Putamen (tissue), 1 donor: ENCODE results near the gene RNF208.
"Not testable (repeated sequence)": the region's sequence is repeated elsewhere in the genome, so short reads cannot be mapped to it uniquely, and the experiment has no call there.

Experiments
- DNase-seq: peaks from one replicate; pipeline ENCODE4 v3.0.0-alpha.2; 2016; ENCODE audit warnings: low spot score

RNF208 gene

DNA sequence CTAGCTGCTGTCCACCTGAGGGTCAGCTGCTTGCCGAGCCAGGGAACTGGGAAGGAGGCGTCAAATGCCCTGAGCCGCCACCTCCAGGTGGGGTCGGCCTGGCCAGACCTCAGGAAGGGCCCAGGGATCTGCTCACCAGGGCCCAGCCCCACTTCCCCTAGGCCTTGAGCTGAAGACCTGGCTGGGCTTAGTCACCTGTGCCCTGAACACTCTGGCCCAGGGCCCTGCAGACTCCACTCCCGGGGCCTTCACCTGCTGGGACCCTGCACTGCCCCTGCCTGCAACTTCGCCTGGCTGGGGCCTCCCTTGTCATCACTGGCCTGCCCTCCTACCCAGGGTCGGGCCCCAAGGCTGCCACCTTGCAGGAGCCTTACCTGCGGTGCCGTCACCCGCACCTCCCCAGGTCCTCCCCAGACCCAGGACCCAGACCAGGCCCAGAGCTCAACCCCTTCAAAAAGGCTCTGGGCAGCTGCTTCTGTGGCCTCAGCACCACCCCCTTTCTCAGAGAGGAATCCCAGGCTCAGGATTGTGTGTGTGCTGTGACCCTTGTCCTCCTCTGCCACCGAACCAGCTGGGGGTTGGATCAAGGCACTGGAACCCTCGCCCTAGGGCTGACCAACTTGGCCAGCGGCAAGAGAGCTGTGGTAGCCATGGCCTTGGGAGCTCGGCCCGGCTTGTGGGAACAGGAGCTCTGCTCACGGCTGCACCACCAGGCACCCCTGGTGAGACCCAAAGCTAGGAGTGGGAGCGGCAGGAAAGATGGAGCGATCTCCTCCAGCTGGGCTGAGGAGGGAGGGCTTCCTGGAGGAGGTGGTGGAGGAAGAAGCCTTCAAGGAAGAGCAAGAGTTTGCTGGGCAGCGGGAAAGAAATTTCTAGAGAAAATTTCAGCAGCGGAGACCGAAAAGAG is 31.9 kb upstream of the RNF208 start:
- DNase-seq = no peak

- no peak for DNase-seq
Observed at GRCh38 chr9:137252555-137253506, 30.8 kb upstream of the RNF208 start.

DNA sequence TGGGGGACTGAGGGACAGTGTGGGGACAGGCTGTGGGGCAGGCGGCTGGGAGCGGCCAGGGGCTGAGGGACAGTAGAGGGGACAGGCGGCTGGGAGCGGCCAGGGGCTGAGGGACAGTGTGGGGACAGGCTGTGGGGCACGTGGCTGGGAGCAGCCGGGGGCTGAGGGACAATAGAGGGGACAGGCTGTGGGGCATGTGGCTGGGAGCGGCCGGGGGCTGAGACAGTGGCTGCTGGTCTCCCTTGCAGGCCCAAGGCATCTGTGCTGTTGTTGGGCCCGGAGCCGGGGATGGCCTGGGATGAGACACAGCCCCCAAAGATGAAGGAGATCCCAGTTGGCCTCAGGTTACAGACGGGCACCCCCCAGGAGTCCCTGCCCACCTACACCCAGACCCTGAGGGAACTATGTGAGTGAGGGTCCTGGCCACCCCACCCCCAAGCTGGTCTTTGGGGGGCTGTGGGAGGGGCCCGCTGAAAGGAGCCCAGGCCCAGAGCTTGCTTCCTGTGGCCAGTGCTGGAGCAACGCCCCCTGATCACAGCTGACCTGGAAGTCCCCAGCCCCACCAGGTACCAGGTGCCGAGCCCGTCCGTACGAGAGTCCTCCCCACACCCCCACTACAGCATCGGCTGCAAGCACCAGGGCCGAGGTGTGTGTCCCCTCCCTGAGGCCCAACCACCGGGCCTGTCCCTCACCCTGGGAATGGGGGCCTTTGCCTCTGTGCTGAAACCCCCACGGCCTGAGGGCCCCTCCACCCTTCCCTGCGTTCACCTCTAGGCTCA is 29.6 kb upstream of the RNF208 start:
- DNase-seq = no peak

DNA sequence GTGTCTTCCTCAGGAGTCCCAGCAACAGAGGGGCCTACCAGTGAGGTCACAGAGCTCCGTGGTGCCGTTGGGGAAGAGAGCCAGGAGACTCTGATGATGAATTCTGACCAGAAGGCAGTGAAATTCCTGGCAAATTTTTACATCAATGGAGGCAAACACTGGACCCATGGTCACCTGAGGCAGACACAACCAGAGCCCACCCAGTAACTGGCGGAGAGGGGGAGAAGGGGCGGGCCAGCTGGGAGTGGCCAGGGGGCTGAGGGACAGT is 29.1 kb upstream of the RNF208 start, which contains the start of gene STPG3:
Gene STPG3, plus strand, starts transcription at position 93 of the 268 bp plus-strand sequence. Its CDS starts 1 bp downstream, at position 94.
- DNase-seq = no peak

DNA sequence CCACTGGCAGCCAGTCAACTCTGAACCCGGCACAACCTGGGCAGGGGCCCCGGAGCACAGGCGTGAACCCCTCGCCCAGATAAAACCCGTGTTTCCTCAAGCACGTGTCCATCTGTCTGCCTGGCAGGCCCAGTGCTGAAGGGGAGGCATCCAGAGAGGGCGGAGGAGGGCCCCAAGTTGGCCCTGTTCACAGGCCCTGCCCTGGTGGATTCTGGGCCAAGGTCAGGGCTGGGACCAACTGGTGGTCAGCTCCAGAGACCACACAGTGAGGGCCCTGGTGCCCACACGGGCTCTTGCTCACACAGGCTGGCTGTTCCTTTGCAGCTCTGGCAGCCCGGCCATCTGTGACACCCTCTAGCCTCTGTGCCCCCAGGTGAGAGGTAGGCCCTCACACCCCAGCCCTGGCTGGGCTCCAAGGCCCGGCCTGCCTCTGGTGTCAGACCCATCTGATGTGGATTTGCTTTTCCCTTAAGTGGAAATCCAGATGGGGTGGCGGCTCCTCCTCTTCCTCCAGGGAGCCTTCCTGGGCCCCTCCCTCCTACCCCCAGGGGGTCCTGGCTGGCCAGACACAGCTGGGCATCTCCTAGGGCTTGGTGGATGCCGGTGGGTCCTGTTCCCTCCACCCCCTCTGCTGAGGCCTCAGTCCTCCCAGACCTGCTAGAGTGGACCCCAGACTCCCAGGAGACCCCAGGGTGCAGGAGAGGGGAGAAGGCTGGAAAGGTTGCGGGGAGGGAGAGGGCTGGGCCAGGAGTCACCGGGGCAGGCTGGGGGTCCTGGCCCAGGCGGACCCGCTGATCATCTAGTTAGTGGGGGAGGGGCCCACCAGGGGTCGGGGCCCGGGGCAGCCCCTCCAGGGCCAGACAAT is 28.5 kb upstream of the RNF208 start:
- DNase-seq = no peak

- no peak for DNase-seq
Observed at GRCh38 chr9:137247916-137248175, 25.8 kb upstream of the RNF208 start.

DNA sequence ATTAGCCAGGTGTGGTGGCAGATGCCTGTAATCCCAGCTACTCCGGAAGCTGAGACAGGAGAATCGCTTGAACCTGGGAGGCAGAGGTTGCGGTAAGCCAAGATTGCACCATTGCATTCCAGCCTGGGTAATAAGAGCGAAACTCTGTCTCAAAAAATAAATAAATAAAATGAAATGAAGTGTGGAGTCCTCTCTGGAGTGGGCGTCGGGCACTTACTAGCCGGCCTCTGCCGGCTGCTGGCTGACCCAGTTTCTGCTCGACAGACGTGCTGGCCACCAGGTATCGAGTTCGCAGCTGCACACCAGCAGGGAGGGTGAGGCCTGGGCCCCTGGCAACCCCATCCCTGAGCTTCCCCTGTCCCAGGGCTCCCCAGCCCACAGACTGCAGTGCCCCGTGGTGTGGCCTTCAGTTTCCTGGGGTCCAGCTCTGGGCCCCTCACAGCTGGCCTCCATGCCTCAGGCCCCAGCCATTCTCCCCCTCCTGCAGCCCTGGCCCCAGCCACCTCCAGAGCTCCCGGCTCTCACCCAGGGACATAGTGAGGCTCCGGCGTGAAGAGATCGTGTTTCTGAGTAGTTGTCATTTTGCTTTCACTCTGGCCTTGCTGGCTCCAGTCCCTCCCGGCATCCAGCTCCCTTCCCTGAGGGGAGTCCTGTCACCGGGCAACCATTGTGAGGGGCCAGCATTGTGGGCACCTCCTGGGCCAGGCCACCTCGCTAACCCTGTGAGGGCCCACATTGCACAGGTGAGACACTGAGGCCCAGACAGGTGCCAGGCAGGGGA is 25.3 kb upstream of the RNF208 start:
- no peak for DNase-seq

DNA sequence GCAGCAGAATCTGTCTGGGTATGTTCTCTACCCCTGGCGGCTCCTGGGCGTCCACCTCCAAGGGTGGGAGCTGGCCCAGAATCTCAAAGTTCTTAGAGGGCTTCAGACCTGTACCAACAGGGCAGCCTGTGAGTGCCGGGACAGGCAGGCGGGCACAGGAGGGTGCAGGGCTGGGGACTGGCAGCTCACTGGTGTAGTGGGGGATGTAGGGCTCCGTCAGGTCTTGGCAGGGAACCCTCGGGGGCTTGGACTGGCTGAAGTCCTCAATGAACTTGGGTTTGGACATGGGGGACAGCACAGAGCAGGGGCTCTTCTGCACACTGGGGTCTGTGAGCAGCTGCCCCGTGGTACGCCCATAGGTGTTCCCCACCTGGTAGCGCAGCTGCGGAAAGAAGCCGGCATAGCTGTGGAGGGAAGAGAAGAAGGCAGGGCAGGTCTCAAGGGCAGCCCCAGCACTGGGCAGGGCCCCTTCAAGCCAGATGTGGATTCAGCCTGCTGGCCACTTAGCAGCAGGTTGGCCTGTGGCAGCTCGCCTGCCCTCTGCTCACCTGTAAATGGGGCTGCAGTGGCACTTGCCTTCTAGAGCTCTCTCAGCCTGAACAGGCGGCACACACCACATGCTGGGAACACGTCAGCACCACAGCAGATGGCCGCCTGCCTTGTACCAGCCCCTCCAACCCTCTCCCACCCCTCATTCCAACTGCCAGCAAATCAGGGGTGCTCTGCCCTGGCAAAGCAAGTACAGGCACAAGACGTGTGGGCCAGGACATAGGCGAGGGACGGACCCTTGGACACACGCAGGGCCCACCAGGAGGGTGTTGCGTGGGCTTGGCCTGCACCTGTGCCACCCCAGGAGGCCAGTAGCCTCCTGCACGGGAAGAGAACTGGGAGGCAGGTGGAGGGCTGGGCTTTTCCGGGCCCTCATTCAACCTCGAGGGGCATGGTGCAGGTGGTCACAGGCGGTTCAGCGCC is 23.7 kb upstream of the RNF208 start:
- no peak for DNase-seq

DNA sequence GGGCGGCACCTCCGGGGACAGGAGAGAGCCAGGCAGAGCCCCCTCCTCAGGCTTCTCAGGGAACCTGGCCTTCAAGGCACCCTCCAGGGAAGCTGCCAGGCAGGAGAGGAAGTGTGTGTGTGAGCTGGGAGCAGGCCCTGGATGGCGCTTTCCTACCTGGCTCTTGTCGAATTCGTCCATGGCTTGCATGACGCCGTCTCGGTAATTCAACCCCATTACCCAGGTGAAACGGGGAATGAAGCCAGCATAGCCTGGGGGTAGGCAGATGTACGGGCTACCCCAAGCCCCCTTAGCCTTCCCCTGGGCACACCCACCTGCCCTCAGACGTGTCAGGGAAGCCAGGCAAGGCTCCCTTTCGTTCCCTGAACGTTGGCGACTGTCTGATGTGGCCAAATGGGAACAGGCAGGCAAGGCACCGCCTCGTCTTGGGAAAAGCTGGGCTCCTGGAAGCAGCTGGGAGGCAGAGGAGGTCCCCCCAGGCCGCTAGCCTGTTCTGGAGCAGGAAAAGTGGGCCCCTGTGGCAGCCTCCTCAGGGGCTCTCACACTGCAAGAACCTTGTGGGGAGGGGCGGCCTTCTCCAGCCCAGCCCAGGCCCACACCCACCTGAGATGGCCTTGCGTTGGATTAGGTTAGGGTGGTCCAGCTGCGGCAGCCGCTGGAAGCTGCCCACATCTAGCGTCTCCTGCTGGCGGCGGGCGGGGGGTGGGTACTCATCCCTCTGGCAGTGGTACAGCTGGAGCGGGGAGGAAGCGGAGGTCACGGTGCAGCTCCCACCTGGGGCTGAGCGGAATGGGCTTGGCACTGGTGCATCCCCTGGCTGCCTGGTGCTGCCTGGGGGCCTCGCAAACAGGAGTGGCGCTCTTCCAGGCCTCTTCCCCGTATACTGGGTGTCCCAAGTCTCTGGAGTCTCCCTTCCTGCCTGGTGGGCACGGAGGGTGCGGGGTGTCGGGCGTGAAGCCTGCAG is 22.7 kb upstream of the RNF208 start:
- no peak for DNase-seq

DNA sequence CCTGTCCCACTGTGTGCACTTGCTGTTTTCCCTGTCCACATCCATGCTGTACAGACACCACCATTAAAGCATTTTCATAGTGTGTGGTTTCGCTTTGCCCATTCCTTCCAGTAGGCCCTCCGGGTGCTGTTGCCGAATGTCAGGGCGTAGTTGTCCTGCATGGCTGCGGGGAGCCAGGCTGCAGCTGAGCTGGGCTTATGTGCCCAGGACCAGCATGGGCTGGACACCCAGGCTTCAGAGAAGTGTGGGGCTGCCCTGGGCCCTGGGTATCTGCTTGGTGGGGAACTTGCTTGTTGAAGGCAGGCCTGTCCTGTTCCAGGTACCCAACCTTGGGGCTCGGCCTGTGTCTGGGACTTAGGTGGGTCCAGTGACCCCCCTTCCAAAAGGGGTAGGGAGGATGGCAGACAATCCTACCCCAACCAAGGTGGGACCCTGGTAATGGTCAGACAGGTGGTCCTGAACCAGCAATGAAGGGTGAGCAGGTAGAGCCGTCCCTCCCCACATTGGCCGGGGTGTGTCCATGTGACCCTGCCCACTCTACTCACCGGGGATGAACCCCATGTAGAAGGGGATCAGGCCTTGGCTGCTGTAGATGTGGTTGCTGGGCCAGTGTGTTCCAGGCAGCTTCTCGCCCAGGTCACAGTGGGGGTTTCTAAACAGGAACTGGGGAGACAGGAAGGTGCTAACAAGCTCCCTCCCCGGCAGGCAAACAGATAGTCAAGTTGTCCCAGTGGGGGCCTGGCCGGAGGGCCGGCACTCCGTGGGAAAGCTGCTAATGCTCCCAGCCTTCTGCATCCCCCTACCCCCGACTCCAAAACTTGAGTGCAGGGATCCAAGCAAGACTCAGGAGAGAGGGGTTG is 21.8 kb upstream of the RNF208 start:
- no peak for DNase-seq

DNA sequence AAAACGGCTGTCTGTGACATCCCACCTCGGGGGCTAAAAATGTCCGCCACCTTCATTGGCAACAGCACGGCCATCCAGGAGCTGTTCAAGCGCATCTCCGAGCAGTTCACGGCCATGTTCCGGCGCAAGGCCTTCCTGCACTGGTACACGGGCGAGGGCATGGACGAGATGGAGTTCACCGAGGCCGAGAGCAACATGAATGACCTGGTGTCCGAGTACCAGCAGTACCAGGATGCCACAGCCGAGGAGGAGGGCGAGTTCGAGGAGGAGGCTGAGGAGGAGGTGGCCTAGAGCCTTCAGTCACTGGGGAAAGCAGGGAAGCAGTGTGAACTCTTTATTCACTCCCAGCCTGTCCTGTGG is 21.2 kb upstream of the RNF208 start:
- not testable (repeated sequence) for DNase-seq

DNA sequence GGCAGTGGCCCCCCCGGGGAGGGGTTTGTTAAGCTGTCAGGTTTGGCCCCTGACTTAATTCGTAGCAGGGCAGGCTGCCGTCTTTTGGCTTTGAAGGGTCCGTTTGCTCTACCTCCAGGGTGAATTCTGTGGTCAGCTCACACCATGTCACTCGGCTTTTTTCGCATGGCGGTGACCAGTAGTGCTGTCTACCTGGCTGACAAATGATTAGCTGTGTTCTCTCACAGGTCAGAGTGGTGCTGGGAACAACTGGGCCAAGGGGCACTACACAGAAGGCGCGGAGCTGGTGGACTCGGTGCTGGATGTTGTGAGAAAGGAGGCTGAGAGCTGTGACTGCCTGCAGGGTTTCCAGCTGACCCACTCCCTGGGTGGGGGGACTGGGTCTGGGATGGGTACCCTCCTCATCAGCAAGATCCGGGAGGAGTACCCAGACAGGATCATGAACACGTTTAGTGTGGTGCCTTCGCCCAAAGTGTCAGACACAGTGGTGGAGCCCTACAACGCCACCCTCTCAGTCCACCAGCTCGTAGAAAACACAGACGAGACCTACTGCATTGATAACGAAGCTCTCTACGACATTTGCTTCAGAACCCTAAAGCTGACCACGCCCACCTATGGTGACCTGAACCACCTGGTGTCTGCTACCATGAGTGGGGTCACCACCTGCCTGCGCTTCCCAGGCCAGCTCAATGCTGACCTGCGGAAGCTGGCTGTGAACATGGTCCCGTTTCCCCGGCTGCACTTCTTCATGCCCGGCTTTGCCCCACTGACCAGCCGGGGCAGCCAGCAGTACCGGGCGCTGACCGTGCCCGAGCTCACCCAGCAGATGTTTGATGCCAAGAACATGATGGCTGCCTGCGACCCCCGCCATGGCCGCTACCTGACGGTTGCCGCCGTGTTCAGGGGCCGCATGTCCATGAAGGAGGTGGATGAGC is 20.5 kb upstream of the RNF208 start:
- no peak for DNase-seq

- no peak for DNase-seq
Observed at GRCh38 chr9:137241490-137242268, 19.6 kb upstream of the RNF208 start.

DNA sequence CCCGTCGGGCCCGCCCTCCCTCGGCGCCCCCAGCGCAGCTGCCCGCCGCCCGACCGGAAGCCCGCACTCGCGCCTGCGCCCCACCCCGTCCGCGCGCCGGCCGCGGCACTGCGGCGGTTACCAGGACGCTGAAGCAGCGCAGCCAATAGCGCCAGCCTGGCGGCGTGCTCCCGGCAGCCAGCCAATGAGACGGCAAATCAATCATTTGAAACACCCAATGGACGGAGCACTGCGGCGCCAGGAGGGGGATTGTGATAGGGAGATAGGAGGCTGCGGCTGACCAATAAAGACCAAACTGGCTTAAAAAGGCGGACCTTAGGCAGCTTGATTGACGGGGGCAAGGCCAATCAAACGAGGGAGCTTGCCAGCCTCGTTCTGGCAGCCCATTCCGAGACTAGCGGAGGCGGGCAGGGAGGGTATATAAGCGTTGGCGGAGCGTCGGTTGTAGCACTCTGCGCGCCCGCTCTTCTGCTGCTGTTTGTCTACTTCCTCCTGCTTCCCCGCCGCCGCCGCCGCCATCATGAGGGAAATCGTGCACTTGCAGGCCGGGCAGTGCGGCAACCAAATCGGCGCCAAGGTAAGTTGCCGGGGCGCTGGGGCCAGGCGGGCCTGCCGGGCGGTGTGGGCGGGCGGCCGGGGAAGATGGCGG is 18.9 kb upstream of the RNF208 start, which contains the start of gene TUBB4B:
Gene TUBB4B, plus strand, starts transcription at position 447 of the 649 bp plus-strand sequence. Its CDS starts 74 bp downstream, at position 521.
- peak; percentile 100 for DNase-seq
